Activated CD8-positive, alpha-beta memory T cell treated with anti-CD3 and anti-CD28 coated beads for 4 hours (primary cell): ENCODE measurements around the gene EXT2.

Experiments
- DNase-seq, 2 donors: peaks; one replicate each; pipeline ENCODE4 v3.0.0-alpha.2; 2020; ENCODE audit warnings: low read depth in 2 of 2

EXT2 gene

GRCh38 chr11:44133335-44133946 is 38.0 kb downstream of the EXT2 start:
- no peak for DNase-seq

GRCh38 chr11:44134625-44135024 is 39.1 kb downstream of the EXT2 start:
- DNase-seq: no peak

GRCh38 chr11:44136176-44136945 is 40.9 kb downstream of the EXT2 start:
- no peak for DNase-seq

- DNase-seq: no peak
Observed at GRCh38 chr11:44137057-44137456, 41.6 kb downstream of the EXT2 start.

- DNase-seq: no peak
Observed at GRCh38 chr11:44138286-44138685, 42.8 kb downstream of the EXT2 start.

- DNase-seq: no peak
Observed at GRCh38 chr11:44138980-44139379, 43.5 kb downstream of the EXT2 start.

GRCh38 chr11:44139565-44140330 is 44.3 kb downstream of the EXT2 start:
- DNase-seq: no peak

- DNase-seq: no peak
Observed at GRCh38 chr11:44140372-44140771, 44.9 kb downstream of the EXT2 start.

- no peak for DNase-seq
Observed at GRCh38 chr11:44140805-44141204, 45.3 kb downstream of the EXT2 start.

GRCh38 chr11:44143987-44144909 is 48.8 kb downstream of the EXT2 start:
- DNase-seq: no peak

- no peak for DNase-seq
Observed at GRCh38 chr11:44145011-44145775, 49.7 kb downstream of the EXT2 start.

- no peak for DNase-seq
Observed at GRCh38 chr11:44146931-44147330, 51.5 kb downstream of the EXT2 start.

GRCh38 chr11:44147751-44148150 is 52.3 kb downstream of the EXT2 start:
- DNase-seq: no peak

- no peak for DNase-seq
Observed at GRCh38 chr11:44149651-44150050, 54.2 kb downstream of the EXT2 start.

GRCh38 chr11:44150401-44150800 is 54.9 kb downstream of the EXT2 start:
- DNase-seq: no peak

GRCh38 chr11:44157019-44157418 is 61.5 kb downstream of the EXT2 start:
- no peak for DNase-seq

GRCh38 chr11:44158384-44158783 is 62.9 kb downstream of the EXT2 start:
- DNase-seq: no peak

- DNase-seq: no peak
Observed at GRCh38 chr11:44159848-44160721, 64.6 kb downstream of the EXT2 start.

- DNase-seq: no peak
Observed at GRCh38 chr11:44162004-44162403, 66.5 kb downstream of the EXT2 start.

GRCh38 chr11:44162662-44163061 is 67.2 kb downstream of the EXT2 start:
- no peak for DNase-seq
